Esophagus muscularis mucosa (tissue), 4 donors: Measurements from ENCODE around the gene IQCN. TPM values are rescaled to one million over a fixed set of nuclear protein-coding genes. Genes with fewer than 3 reads are reported as not detected.

ENCODE experiments used
- DNase-seq: peaks from one replicate; pipeline ENCODE4 v3.0.0-alpha.2; 2017; ENCODE audit errors: extremely low spot score
- H3K27ac ChIP-seq, 4 donors: fragments of 200-600 bp; sonication (generic); replicated peaks in 1 of 4; 1 replicate in 3 of 4; 2 replicates in 1 of 4; pipeline ENCODE4 v1.5.1; 2016 to 2019; ENCODE audit warnings: mild to moderate bottlenecking in 1 of 4
- H3K27me3 ChIP-seq, 4 donors: fragments of 200-600 bp; sonication (generic); one replicate each; pipeline versions ENCODE4 v1.5.1 to v1.6.0; 2016 to 2019
- H3K36me3 ChIP-seq, 4 donors: fragments of 200-600 bp; sonication (generic); one replicate each; pipeline ENCODE4 v1.5.1; 2016 to 2019
- H3K4me1 ChIP-seq, 4 donors: fragments of 200-600 bp; sonication (generic); one replicate each; pipeline ENCODE4 v1.5.1; 2016 to 2019
- H3K4me3 ChIP-seq, 4 donors: fragments of 200-600 bp; sonication (generic); 1 replicate in 2 of 4; 2 replicates in 2 of 4; pipeline ENCODE4 v1.5.1; 2016 to 2019; ENCODE audit warnings: mild to moderate bottlenecking in 4 of 4, moderate library complexity in 1 of 4
- H3K9me3 ChIP-seq, 4 donors: fragments of 200-600 bp; sonication (generic); 1 replicate in 3 of 4; 2 replicates in 1 of 4; pipeline ENCODE4 v1.5.1; 2016 to 2019
- CTCF ChIP-seq, 3 experiments: fragments of 200-600 bp in 2 of 3; fragments of 450-650 bp in 1 of 3; sonication (generic) in 2 of 3; IDR thresholded peaks; one replicate each; pipeline ENCODE4 v1.5.1; 2017 to 2019; ENCODE audit warnings: antibody characterized with exemption in 3 of 3, mild to moderate bottlenecking in 2 of 3, moderate library complexity in 1 of 3
- EP300 ChIP-seq: sonication (generic); formaldehyde crosslinking; IDR thresholded peaks from one replicate; pipeline ENCODE4 v1.6.1; 2017; ENCODE audit warnings: antibody characterized with exemption
- POLR2A ChIP-seq: fragments of 450-650 bp; IDR thresholded peaks from one replicate; pipeline ENCODE4 v1.6.1; 2017; ENCODE audit warnings: antibody characterized with exemption, moderate library complexity, mild to moderate bottlenecking, low read depth
- POLR2AphosphoS5 ChIP-seq, 2 donors: sonication (generic); formaldehyde crosslinking; IDR thresholded peaks; one replicate each; pipeline ENCODE4 v1.6.1; 2017; ENCODE audit warnings: antibody characterized with exemption in 2 of 2
- WGBS: methylation state at CpG from one replicate; pipeline ENCODE4 v1.1.5; 2018; 5-methylcytosine and 5-hydroxymethylcytosine counted together
- intact Hi-C: fragments of 100-400 bp; cut with DNase I; formaldehyde crosslinking; loops from one replicate; pipeline ENCODE4 v1.15.1; 2023
- total RNA-seq, 4 donors: library from RNA; depleted of rRNA; stranded (reverse); fragments of >200 nt; gene quantifications; one replicate each; pipeline versions ENCODE4 v1.1.0 to v1.2.1, GENCODE V29; 2016

IQCN gene
- total RNA-seq, 4 donors from 2014 or later = 0.52 to 2.5 (median 1.3) TPM

GRCh38 chr19:18220632-18221275, 53.5 kb downstream of the IQCN start:
- H3K36me3 ChIP-seq = no peaks in the 10 kb centered on the region
- H3K27ac ChIP-seq = no peak overlapping the region
- 12% methylated on average over 21 of the region's 33 CpGs for WGBS
- H3K9me3 ChIP-seq = no peaks in the 10 kb centered on the region
- no peak for DNase-seq
- H3K4me3 ChIP-seq = no peak overlapping the region
- TF ChIP-seq CTCF (IDR thresholded peaks at IDR 0.05) (no peak), EP300 (no peak), POLR2AphosphoS5 (IDR thresholded peaks at IDR 0.05) (no peak), POLR2A (no peak)
- intact Hi-C loops = no loop called here
- peaks cover 0 to 38% (median 18%) of the 10 kb centered on the region in 4 donors for H3K27me3 ChIP-seq
- H3K4me1 ChIP-seq = peaks cover 13 to 27% (median 25%) of the 10 kb centered on the region in 4 donors

GRCh38 chr19:18219911-18220631, 54.2 kb downstream of the IQCN start:
- H3K27ac ChIP-seq = no peak overlapping the region
- no peak for TF ChIP-seq CTCF (IDR thresholded peaks at IDR 0.05)
- no peak for TF ChIP-seq EP300
- no peak for TF ChIP-seq POLR2AphosphoS5 (IDR thresholded peaks at IDR 0.05)
- TF ChIP-seq POLR2A = no peak
- H3K4me3 ChIP-seq = no peak overlapping the region
- no peaks in the 10 kb centered on the region for H3K36me3 ChIP-seq
- H3K9me3 ChIP-seq = no peaks in the 10 kb centered on the region
- peaks cover 0 to 31% (median 12%) of the 10 kb centered on the region in 4 donors for H3K27me3 ChIP-seq
- peaks cover 6 to 20% (median 18%) of the 10 kb centered on the region in 4 donors for H3K4me1 ChIP-seq
- intact Hi-C loops = no loop called here
- 66% methylated on average over 27 of the region's 28 CpGs for WGBS
- DNase-seq = no peak

GRCh38 chr19:18218600-18218999, 55.7 kb downstream of the IQCN start:
- DNase-seq = no peak
- no peaks in the 10 kb centered on the region for H3K36me3 ChIP-seq
- no peaks in the 10 kb centered on the region for H3K9me3 ChIP-seq
- H3K4me1 ChIP-seq = peaks cover 0 to 7% (median 5%) of the 10 kb centered on the region in 4 donors
- TF ChIP-seq CTCF (IDR thresholded peaks at IDR 0.05) = no peak
- TF ChIP-seq POLR2A = no peak
- TF ChIP-seq EP300 = no peak
- TF ChIP-seq POLR2AphosphoS5 (IDR thresholded peaks at IDR 0.05) = no peak
- intact Hi-C loops = no loop called here
- H3K27ac ChIP-seq = no peak overlapping the region
- no peak overlapping the region for H3K4me3 ChIP-seq
- WGBS = 60% methylated on average over 2 of the region's 3 CpGs
- peaks cover 0 to 26% (median 7%) of the 10 kb centered on the region in 4 donors for H3K27me3 ChIP-seq

- no peak for DNase-seq
- Histone ChIP-seq H3K4me1 (peaks cover 0 to 7% (median 5%) of the 10 kb centered on the region in 4 donors), H3K27me3 (peaks cover 0 to 26% (median 7%) of the 10 kb centered on the region in 4 donors), H3K9me3 (no peaks in the 10 kb centered on the region), H3K36me3 (no peaks in the 10 kb centered on the region), H3K4me3 (no peak overlapping the region), H3K27ac (no peak overlapping the region)
- WGBS = 94% methylated on average over 2 of the region's 17 CpGs
- intact Hi-C loops = no loop called here
- TF ChIP-seq POLR2A (no peak), POLR2AphosphoS5 (IDR thresholded peaks at IDR 0.05) (no peak), CTCF (IDR thresholded peaks at IDR 0.05) (no peak), EP300 (no peak)
These were observed 56.1 kb downstream of the IQCN start for GRCh38 chr19:18218159-18218558.
